HUES64 (cell line): ENCODE measurements around the gene NRARP.

Experiments used
- H3K27ac ChIP-seq: 2 replicates; pipeline ENCODE4 v1.7.0; 2013; ENCODE audit warnings: low read depth, low read length, inconsistent platforms
- H3K27me3 ChIP-seq: 2 replicates; pipeline ENCODE4 v1.6.1; 2013; ENCODE audit warnings: mild to moderate bottlenecking, low read length; ENCODE audit not compliant: insufficient read depth
- H3K36me3 ChIP-seq: 2 replicates; pipeline ENCODE4 v1.6.1; 2013; ENCODE audit warnings: mild to moderate bottlenecking, low read length; ENCODE audit not compliant: insufficient read depth
- H3K4me1 ChIP-seq: 2 replicates; pipeline ENCODE4 v1.6.1; 2013; ENCODE audit warnings: mild to moderate bottlenecking, low read length, moderate library complexity; ENCODE audit not compliant: insufficient read depth
- H3K4me3 ChIP-seq: 2 replicates; pipeline ENCODE4 v1.5.1; 2013; ENCODE audit warnings: mild to moderate bottlenecking, low read length, moderate library complexity
- H3K9ac ChIP-seq: 2 replicates; pipeline ENCODE4 v1.6.1; 2013; ENCODE audit warnings: mild to moderate bottlenecking, low read depth, low read length
- H3K9me3 ChIP-seq: 2 replicates; pipeline ENCODE4 v1.6.1; 2013; ENCODE audit warnings: low read depth, low read length; ENCODE audit not compliant: insufficient read depth
- WGBS: fragments of 150-250, 120-280 bp; methylation state at CpG from one replicate; pipeline ENCODE4 v1.1.7; 2013; ENCODE audit warnings: missing lambda C conversion rate; 5-methylcytosine and 5-hydroxymethylcytosine counted together

NRARP gene

DNA sequence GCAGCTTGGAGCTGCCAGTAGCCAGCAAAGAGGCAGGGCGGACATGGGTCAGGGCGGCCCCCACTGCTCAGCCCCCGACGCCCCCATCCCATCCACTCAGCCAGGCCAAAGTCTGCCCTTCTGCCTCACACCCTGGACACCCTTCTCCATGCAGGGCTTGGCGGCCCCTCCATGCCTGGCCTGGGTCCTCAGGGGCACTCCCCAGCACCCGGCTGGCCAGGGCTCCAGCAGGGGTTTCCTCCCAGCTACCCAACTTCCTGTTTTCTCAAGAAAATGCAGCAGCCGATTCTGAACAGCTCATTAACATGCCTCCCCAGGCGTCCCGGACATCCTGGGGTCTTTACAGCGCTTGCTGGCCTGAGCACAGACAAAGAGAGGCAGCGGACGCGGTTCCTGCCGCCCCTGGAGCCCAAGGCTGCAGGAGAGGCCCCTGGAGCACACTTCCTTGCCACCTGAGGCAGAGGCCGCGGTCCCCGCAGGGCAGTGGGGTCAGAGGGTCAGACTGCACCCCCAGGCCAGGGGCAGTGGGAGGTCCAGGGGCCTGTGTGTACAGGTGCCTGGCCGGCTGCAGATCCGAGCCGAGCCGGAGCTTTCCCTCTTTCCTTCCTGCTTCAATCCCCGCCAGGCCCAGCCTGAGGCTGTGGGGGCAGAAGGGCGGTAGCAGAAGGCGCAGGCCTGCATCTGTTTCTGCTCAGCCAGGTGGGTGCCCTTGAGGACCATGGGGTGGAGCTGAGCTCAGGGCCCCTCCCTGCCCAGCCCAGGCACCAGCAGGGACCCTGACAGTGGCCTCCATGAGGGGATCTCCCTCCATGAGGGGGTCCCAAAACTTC is 18.7 kb upstream of the NRARP start:
- H3K9ac ChIP-seq: peak overlapping the region; percentile 69
- H3K4me1 ChIP-seq: peaks cover 7% of the 10 kb centered on the region; the same call in 1 of the 2 replicates
- WGBS: 42% methylated on average over 24 of the region's 24 CpGs
- no peaks in the 10 kb centered on the region for H3K36me3 ChIP-seq
- peak overlapping the region; percentile 58 for H3K27ac ChIP-seq
- H3K4me3 ChIP-seq: no peak overlapping the region
- H3K9me3 ChIP-seq: no peaks in the 10 kb centered on the region
- H3K27me3 ChIP-seq: no peaks in the 10 kb centered on the region

DNA sequence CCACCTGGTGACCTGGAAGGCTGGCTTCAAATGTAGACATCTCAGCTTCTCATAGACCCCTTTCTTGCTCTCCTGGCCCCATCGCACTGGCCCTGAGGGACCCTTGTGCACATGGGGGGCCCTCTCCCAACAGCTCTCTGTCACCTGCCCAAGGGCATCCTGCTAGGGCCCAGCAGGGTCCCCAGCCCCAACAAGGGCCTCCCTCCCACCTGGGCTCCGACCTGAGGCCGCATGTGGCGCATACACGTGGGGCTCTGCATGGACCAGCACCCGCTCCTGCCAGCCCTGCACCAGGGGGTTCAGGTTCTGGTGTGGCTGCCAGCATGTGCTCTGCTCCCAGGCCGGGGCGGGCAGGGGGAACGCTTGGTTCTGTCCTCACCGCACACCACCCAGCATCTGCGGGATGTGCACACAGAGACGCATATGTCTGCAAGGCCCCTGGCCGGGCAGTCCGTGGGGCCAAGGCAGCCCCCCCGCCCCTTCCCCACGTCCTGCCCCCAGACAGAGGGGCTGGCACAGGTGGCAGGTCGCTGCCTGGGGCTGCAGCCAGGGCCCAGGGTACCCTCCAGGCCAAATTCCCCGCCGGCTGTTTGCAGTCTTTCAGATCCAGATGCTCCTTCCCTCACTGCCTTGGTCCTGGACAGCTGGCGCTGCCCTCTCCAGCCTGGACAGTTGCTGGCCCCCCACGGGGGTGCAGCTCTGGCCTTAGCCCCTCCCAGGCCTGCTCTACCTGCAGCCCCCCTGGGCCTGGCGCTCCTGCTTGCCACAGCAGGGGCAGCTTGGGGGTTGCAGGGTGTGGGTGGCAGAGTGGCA is 17.9 kb upstream of the NRARP start:
- Histone ChIP-seq H3K9ac (no peak overlapping the region), H3K27me3 (no peaks in the 10 kb centered on the region)
- WGBS: 91% methylated on average over 22 of the region's 22 CpGs

DNA sequence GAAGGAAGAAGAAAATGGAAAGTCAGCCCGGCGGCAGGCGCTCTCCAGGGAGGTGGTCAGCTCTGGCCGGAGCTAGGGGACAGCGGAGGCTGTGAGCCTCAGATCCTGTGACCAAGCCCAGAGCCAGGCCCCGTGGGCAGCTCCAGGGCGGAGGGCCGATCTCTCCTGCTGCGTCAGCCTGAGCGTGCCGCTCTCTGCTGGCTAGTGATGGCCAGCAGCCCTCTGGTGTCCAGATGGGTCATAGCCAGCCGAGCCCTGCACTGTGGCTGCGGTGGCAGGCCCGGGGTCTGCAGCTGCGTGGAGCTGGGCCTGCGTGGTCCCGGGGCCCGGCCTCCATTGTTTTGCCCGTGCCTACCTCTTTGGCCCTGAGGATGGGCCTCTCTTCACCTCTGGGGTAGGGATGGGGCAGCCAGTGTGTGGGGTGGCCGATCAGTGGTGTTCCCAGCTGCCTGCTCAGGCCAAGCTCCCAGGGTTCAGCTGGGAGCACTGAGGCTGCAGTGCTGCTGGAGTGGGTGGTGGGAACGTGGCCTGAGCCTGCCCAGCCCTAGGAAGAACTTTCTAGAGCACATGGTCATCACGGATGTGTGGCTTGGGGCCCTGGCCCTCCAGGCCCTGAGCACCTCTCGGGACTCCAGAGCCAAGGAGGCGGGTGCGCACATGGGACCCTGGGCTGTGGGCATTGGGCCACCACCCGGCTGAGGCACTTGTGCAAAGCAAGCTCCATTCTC is 17.1 kb upstream of the NRARP start:
- Histone ChIP-seq H3K9ac (no peak overlapping the region), H3K4me3 (no peak overlapping the region), H3K27me3 (no peaks in the 10 kb centered on the region), H3K4me1 (peaks cover 9% of the 10 kb centered on the region), H3K9me3 (no peaks in the 10 kb centered on the region), H3K36me3 (no peaks in the 10 kb centered on the region), H3K27ac (no peak overlapping the region)
- WGBS: 82% methylated on average over 26 of the region's 26 CpGs

More for the DNA sequence above, 17.9 kb upstream of the NRARP start:
- Histone ChIP-seq H3K9me3 (no peaks in the 10 kb centered on the region), H3K36me3 (no peaks in the 10 kb centered on the region), H3K4me1 (peaks cover 9% of the 10 kb centered on the region), H3K4me3 (no peak overlapping the region), H3K27ac (no peak overlapping the region; the same call in 1 of the 2 replicates)

DNA sequence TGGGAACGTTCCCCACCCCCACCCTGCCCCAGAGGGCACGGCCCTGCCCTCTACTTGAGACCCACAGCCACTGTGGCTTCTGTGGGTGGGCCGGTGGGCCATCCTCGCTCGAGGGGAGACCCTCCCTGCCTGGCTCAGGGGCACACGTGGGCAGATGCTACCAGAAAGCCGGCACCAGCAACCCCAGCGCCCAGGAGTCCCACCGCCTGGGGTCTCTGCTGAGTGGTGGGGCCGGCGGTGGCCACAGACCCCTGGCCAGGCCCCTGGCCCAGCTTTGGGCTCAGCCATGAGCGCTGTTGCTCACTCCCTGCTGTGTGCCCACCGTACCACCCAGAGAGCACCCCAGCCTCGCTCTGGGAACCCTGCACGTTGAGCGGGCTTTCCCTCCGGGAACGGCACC is 16.5 kb upstream of the NRARP start:
- Histone ChIP-seq H3K4me1 (peaks cover 9% of the 10 kb centered on the region), H3K4me3 (no peak overlapping the region), H3K27ac (no peak overlapping the region), H3K9ac (no peak overlapping the region), H3K9me3 (no peaks in the 10 kb centered on the region), H3K36me3 (no peaks in the 10 kb centered on the region), H3K27me3 (no peaks in the 10 kb centered on the region)
- WGBS: 90% methylated on average over 18 of the region's 18 CpGs

DNA sequence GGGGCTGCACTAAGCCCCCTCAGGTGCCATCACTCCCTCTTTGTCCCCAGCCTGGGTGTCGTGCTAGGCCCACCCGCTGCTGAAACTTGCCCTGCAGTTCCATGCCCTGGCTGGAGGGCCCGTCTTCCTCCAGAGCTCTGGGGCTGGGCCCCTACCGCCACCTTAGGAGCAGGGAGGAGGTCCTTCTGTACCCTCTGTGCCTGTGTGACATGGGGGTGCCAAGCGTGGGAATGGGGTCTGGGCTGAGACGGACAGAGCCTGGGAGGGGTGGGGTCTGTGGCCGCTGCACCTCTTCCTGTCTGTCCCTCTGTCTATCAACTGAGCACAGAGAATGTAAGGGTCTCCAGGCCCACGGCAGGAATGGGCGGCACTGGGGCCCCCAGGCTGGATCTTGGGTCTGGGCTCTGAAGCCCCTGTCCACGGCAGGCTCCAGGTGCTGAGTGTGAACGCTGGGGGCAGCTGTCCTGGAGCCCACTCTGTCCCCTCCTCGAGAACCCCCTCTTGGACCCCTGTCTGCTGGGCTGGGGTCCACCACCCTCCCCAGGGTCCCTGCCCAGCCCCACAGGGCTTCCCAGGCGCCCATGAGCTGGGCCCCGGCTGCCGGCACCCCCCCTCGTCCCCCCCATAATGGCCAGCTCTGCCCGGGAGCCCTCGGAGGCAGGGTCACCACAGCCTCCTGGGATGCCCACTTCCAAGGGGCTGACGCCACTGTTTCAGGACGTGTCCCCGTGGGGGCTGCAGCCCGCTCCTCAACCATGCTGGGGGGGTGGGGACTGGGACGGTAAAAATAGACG is 15.8 kb upstream of the NRARP start:
- no peaks in the 10 kb centered on the region for H3K36me3 ChIP-seq
- WGBS: 87% methylated on average over 24 of the region's 24 CpGs
- H3K9me3 ChIP-seq: no peaks in the 10 kb centered on the region
- no peak overlapping the region for H3K9ac ChIP-seq
- H3K27me3 ChIP-seq: no peaks in the 10 kb centered on the region
- H3K4me1 ChIP-seq: peaks cover 9% of the 10 kb centered on the region
- H3K4me3 ChIP-seq: no peak overlapping the region
- no peak overlapping the region for H3K27ac ChIP-seq

DNA sequence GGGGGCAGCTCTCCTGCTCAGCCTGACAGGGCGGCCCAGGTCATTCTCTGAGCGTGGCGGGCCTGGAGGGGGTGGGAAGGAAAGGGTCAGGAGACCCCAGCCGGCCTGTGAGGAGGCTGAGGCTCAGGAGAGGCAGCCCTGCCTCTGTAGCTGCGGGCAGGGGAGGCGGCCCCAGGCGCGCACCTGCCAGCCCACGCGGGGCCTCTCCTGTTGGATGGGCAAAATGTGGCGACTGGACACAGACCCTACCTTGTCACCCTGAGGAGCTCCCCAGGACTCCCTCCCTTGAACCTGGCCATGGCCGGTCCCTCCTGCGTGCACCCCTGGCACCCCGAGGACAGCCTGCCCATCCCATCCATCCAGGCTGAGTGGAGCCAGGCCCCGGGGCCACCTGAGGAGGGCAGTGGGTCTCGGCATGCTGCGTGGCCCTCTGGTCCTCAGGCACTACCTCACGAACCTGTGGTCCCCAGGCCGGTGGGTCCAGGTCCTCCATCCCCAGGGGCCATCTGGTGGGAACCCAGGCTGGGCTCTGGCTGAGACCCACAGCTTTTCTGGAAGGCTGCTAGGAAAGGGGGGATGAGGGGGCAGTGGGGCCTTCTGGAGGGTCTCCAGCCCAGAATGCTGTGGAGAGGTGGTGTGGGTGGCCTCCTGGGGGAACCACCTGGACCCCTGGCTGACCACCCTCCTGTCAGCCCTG is 15.1 kb upstream of the NRARP start:
- no peak overlapping the region for H3K4me3 ChIP-seq
- no peaks in the 10 kb centered on the region for H3K36me3 ChIP-seq
- no peak overlapping the region for H3K27ac ChIP-seq
- no peaks in the 10 kb centered on the region for H3K9me3 ChIP-seq
- 89% methylated on average over 19 of the region's 19 CpGs for WGBS
- peaks cover 9% of the 10 kb centered on the region for H3K4me1 ChIP-seq
- no peaks in the 10 kb centered on the region for H3K27me3 ChIP-seq
- no peak overlapping the region for H3K9ac ChIP-seq

DNA sequence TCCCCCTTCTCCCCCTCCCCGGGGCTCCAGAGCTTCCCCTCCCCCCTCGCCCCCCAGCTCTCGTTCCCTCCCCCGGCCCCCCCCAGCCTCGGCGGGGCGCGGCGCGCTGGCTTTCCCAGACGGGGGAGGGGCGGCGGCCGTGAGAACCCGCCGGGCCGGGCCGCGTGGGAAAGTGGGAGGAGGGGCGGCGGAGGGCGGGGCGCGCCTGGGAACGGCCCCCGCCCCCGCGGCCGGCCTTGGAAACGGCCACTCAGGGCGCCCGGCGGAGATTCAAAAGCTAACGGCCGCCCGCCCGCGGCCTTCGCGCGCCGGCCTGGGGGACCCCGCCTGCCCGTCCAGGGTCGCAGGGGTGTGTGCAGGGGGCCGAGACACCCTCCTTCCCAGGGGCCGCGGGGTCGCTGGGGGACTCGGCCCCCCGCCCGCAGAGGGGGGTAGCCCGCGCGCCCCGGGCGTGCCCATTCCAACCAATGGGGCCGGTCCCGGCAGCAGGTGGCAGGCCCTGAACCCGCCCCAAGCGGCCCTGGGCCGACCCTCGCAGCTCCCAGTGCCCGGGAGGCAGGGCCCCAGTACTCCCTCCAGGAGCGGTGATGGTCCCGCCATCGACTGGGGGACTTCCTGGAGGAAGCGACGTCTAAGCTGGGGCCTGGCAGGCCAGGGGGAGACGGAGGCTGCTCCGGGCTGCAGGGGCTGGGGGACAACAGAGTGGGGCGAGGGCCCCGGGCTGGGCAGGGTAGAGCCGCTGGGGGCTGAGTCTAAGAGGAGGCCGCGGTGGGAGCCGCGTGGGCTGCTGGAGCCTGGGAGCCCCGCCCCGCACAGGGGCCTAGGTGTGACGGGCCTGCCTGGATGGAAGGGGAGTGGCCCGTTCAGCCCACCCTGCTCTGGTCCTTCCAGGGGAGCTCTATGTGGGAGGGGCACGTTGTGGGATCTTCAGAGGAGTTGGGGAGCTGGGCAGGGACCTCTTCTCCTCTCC is 14.2 kb upstream of the NRARP start:
- H3K36me3 ChIP-seq: no peaks in the 10 kb centered on the region
- H3K4me1 ChIP-seq: peaks cover 9% of the 10 kb centered on the region
- H3K9me3 ChIP-seq: no peaks in the 10 kb centered on the region
- WGBS: 7% methylated on average over 78 of the region's 83 CpGs
- no peak overlapping the region for H3K27ac ChIP-seq
- H3K27me3 ChIP-seq: no peaks in the 10 kb centered on the region
- H3K9ac ChIP-seq: 0 out of 2 replicates have a peak overlapping the region, but pooled peaks have one; percentile 44
- peak overlapping the region; percentile 40; the same call in 1 of the 2 replicates for H3K4me3 ChIP-seq

DNA sequence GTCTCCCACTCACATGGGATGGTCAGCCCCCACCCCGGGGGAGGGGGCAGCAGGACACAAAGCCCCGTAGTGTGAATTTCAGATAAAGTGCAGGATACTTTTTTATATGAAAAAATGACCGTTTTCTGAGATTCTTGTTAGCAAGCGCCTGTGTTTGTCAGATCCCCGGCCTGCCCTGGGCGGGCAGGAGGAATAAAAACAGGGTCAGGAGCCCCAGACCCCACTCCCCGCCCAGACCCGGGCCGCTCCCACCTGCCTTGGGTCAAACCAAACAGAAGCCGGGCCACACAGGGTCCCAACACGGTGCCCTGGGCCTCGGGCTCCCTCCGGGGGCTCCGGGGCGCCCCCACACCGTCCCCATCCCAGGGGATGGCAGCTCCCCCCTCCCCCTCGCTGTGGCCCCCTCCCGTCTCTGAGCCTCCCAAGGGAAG is 13.5 kb upstream of the NRARP start:
- Histone ChIP-seq H3K4me1 (peaks cover 7% of the 10 kb centered on the region), H3K27ac (no peak overlapping the region), H3K36me3 (no peaks in the 10 kb centered on the region), H3K9me3 (no peaks in the 10 kb centered on the region), H3K4me3 (no peak overlapping the region), H3K27me3 (no peaks in the 10 kb centered on the region), H3K9ac (no peak overlapping the region)
- 34% methylated on average over 16 of the region's 18 CpGs for WGBS
